Mucosa of stomach (tissue), 1 donor: Measurements from ENCODE around the gene SPDYE18.
"Not testable (repeated sequence)": the region's sequence is repeated elsewhere in the genome, so short reads cannot be mapped to it uniquely, and the experiment has no call there.

Source experiments
- H3K27me3 ChIP-seq: one replicate; pipeline ENCODE4 v1.7.0; 2013; ENCODE audit warnings: mild to moderate bottlenecking, low read length; ENCODE audit not compliant: control insufficient read depth, insufficient read depth
- H3K36me3 ChIP-seq: one replicate; pipeline ENCODE4 v1.7.0; 2013; ENCODE audit warnings: low read length; ENCODE audit not compliant: control insufficient read depth, insufficient read depth
- H3K4me1 ChIP-seq: one replicate; pipeline ENCODE4 v1.7.0; 2013; ENCODE audit warnings: mild to moderate bottlenecking, low read length; ENCODE audit not compliant: control insufficient read depth, insufficient read depth
- H3K4me3 ChIP-seq: one replicate; pipeline ENCODE4 v1.7.0; 2013; ENCODE audit warnings: low read length
- H3K9ac ChIP-seq: one replicate; pipeline ENCODE4 v1.7.0; 2013; ENCODE audit warnings: mild to moderate bottlenecking, low read length, moderate library complexity
- H3K9me3 ChIP-seq: one replicate; pipeline ENCODE4 v1.7.0; 2013; ENCODE audit warnings: mild to moderate bottlenecking, low read length, moderate library complexity; ENCODE audit not compliant: control insufficient read depth
- donor health status: Pancreatic carcinoma.

The SPDYE18 gene

GRCh38 chr7:77002678-77003233, 59.6 kb downstream of the SPDYE18 start:
- not testable (repeated sequence) for H3K4me3 ChIP-seq, H3K9me3 ChIP-seq, H3K9ac ChIP-seq, H3K36me3 ChIP-seq, H3K27me3 ChIP-seq
- H3K4me1 ChIP-seq: peaks cover 19% of the 10 kb centered on the region

GRCh38 chr7:77002104-77002503, 60.3 kb downstream of the SPDYE18 start:
- not testable (repeated sequence) for H3K9me3 ChIP-seq, H3K9ac ChIP-seq, H3K27me3 ChIP-seq, H3K4me3 ChIP-seq, H3K36me3 ChIP-seq
- peaks cover 23% of the 10 kb centered on the region for H3K4me1 ChIP-seq
